Kidney (tissue), 14 donors: ENCODE results near the gene SALL3. TPM values are rescaled to one million over a fixed set of nuclear protein-coding genes. Genes with fewer than 3 reads are reported as not detected.

Experiments
- DNase-seq, 5 donors: peaks; one replicate each; pipeline ENCODE4 v3.0.0-alpha.2; 2013 to 2020
- FAIRE-seq: peaks from 2 replicates; lab custom pipeline; 2012; peaks lifted over from hg19 to GRCh38; lab: Jason Lieb, UNC
- H3K27ac ChIP-seq, 2 donors: one replicate each; pipeline ENCODE4 v1.7.0; 2013; ENCODE audit warnings: low read depth in 2 of 2, low read length in 2 of 2, inconsistent platforms in 1 of 2
- H3K27me3 ChIP-seq: one replicate; pipeline ENCODE4 v1.7.1; 2013; ENCODE audit warnings: low read length, inconsistent platforms; ENCODE audit not compliant: control insufficient read depth, insufficient read depth
- H3K36me3 ChIP-seq, 3 donors: one replicate each; pipeline versions ENCODE4 v1.7.0 to v1.7.1; 2013; ENCODE audit warnings: low read length in 3 of 3, control low read depth in 1 of 3, inconsistent platforms in 1 of 3; ENCODE audit not compliant: insufficient read depth in 3 of 3, control insufficient read depth in 2 of 3
- H3K4me1 ChIP-seq, 3 donors: one replicate each; pipeline versions ENCODE4 v1.7.0 to v1.7.1; 2013; ENCODE audit warnings: low read length in 3 of 3, inconsistent platforms in 1 of 3, low read depth in 1 of 3; ENCODE audit not compliant: control insufficient read depth in 2 of 3, insufficient read depth in 2 of 3
- H3K4me3 ChIP-seq, 3 donors: one replicate each; pipeline versions ENCODE4 v1.7.0 to v1.8.1; 2013; ENCODE audit warnings: low read length in 3 of 3, control low read depth in 1 of 3, inconsistent platforms in 1 of 3
- H3K9ac ChIP-seq, 3 donors: one replicate each; pipeline versions ENCODE4 v1.7.0 to v1.7.1; 2013; ENCODE audit warnings: low read length in 3 of 3, control low read depth in 1 of 3, inconsistent platforms in 1 of 3
- H3K9me3 ChIP-seq, 3 donors: one replicate each; pipeline versions ENCODE4 v1.7.0 to v1.7.1; 2013; ENCODE audit warnings: low read length in 3 of 3, control low read depth in 1 of 3, inconsistent platforms in 1 of 3; ENCODE audit not compliant: control insufficient read depth in 2 of 3, insufficient read depth in 1 of 3
- CTCF ChIP-seq: IDR thresholded peaks from 3 replicates; pipeline ENCODE4 v1.5.1; 2012; ENCODE audit warnings: mild to moderate bottlenecking, moderate library complexity, borderline replicate concordance; ENCODE audit not compliant: insufficient read depth; ENCODE audit errors: extremely low read depth
- intact Hi-C: fragments of 100-400 bp; cut with DNase I; formaldehyde crosslinking; loops from one replicate; pipeline ENCODE4 v1.11.1; 2022
- polyA plus RNA-seq: library from polyadenylated mRNA; stranded (reverse); fragments of 350-450 nt; fragmentation: Illumina TruSeq; extraction: RNeasy Lipid Tissue Mini Kit (QIAGEN cat#74804); gene quantifications from one replicate; pipeline ENCODE4 v1.2.3, GENCODE V29; 2014; ENCODE audit warnings: low read depth, low replicate concordance; ENCODE audit not compliant: insufficient read depth
- total RNA-seq: library from RNA; stranded (reverse); fragmentation: NEBNext Ultra II Directional; extraction: Animal tissue kit (Norgen Biotek cat#: 25700); gene quantifications from one replicate; pipeline ENCODE4 v1.2.1, GENCODE V29; 2021
- donor health status: control.
- donor health status: control.
- donor health status: control.
- donor health status: control.
- donor health status: control.
- donor health status: DM: yes; HTN: yes; CAD: no.
- donor health status: Normal renal cell carcinoma (clear cell type).

The SALL3 gene
- total and polyA plus RNA-seq, 2 donors from 2014 or later: 2.0 to 5.5 TPM

- peaks cover 0 to 3% (median 0%) of the 10 kb centered on the region in 3 donors for H3K4me1 ChIP-seq
- H3K9ac ChIP-seq: no peak overlapping the region
- intact Hi-C loops: no loop called here
- no peak overlapping the region for H3K4me3 ChIP-seq
- no peak for FAIRE-seq
- TF ChIP-seq CTCF: no peak
- H3K9me3 ChIP-seq: peaks cover 0 to 3% (median 0%) of the 10 kb centered on the region in 3 donors
- H3K36me3 ChIP-seq: no peaks in the 10 kb centered on the region
- H3K27ac ChIP-seq: no peak overlapping the region
- DNase-seq: no peak
- H3K27me3 ChIP-seq: no peaks in the 10 kb centered on the region
These were observed 62.7 kb downstream of the SALL3 start for GRCh38 chr18:79042276-79042675.

- no peak for FAIRE-seq
- Histone ChIP-seq H3K27me3 (no peaks in the 10 kb centered on the region), H3K27ac (no peak overlapping the region), H3K4me1 (peaks cover 0 to 3% (median 0%) of the 10 kb centered on the region in 3 donors), H3K36me3 (no peaks in the 10 kb centered on the region), H3K9me3 (peaks cover 0 to 3% (median 0%) of the 10 kb centered on the region in 3 donors), H3K9ac (no peak overlapping the region), H3K4me3 (no peak overlapping the region)
- TF ChIP-seq CTCF: no peak
- intact Hi-C loops: no loop called here
- no peak for DNase-seq
These were observed 63.7 kb downstream of the SALL3 start for GRCh38 chr18:79043288-79043687.

- H3K4me3 ChIP-seq: no peak overlapping the region
- no peak for TF ChIP-seq CTCF
- intact Hi-C loops: no loop called here
- H3K36me3 ChIP-seq: no peaks in the 10 kb centered on the region
- peaks cover 0 to 3% (median 0%) of the 10 kb centered on the region in 3 donors for H3K4me1 ChIP-seq
- DNase-seq: peak in 4 of 5 donors; percentile 40 to 75 (median 58)
- H3K27ac ChIP-seq: no peak overlapping the region
- H3K9ac ChIP-seq: no peak overlapping the region
- no peaks in the 10 kb centered on the region for H3K27me3 ChIP-seq
- H3K9me3 ChIP-seq: no peaks in the 10 kb centered on the region
- FAIRE-seq: no peak
These were observed 66.9 kb downstream of the SALL3 start for GRCh38 chr18:79046522-79046921.

- Histone ChIP-seq H3K4me1 (peaks cover 0 to 3% (median 0%) of the 10 kb centered on the region in 3 donors), H3K27me3 (no peaks in the 10 kb centered on the region), H3K27ac (no peak overlapping the region), H3K9me3 (no peaks in the 10 kb centered on the region), H3K36me3 (no peaks in the 10 kb centered on the region), H3K9ac (no peak overlapping the region), H3K4me3 (no peak overlapping the region)
- DNase-seq (no peak), FAIRE-seq (no peak)
- intact Hi-C loops: no loop called here
- no peak for TF ChIP-seq CTCF
These were observed 68.1 kb downstream of the SALL3 start for GRCh38 chr18:79047556-79048244.
